Stimulated activated effector memory CD8-positive, alpha-beta T cell treated with anti-CD3 and anti-CD28 coated beads, Interleukin-12 subunit alpha, Interleukin-12 subunit beta, amount 100 ng/mL, for 72 hours (primary cell): ENCODE data around the gene RHBDD1.
A peak's percentile ranks its signal among the peaks of the same experiment; 100 is the strongest.
"Not testable (repeated sequence)": the region's sequence is repeated elsewhere in the genome, so short reads cannot be mapped to it uniquely, and the experiment has no call there.

ENCODE experiments used
- ATAC-seq: fragments of 150-1000 bp; cut with Tn5 transposase; 2 replicates; pipeline ENCODE4 v1.10.0; 2021
- DNase-seq, 2 donors: peaks; one replicate each; pipeline ENCODE4 v3.0.0; 2021 to 2022; ENCODE audit warnings: low spot score in 2 of 2
- H3K27ac Mint-ChIP-seq: one replicate; pipeline ENCODE4 v1.8.0; 2022; ENCODE audit warnings: mild to moderate bottlenecking, mixed read lengths
- H3K36me3 Mint-ChIP-seq: one replicate; pipeline ENCODE4 v1.8.0; 2022; ENCODE audit warnings: mild to moderate bottlenecking, mixed read lengths
- H3K4me1 Mint-ChIP-seq: one replicate; pipeline ENCODE4 v1.8.0; 2022; ENCODE audit warnings: mixed read lengths
- H3K4me3 Mint-ChIP-seq: one replicate; pipeline ENCODE4 v1.8.0; 2022; ENCODE audit warnings: mild to moderate bottlenecking, mixed read lengths
- H3K9me3 Mint-ChIP-seq: one replicate; pipeline ENCODE4 v1.8.0; 2022; ENCODE audit warnings: mixed read lengths

RHBDD1 gene

DNA sequence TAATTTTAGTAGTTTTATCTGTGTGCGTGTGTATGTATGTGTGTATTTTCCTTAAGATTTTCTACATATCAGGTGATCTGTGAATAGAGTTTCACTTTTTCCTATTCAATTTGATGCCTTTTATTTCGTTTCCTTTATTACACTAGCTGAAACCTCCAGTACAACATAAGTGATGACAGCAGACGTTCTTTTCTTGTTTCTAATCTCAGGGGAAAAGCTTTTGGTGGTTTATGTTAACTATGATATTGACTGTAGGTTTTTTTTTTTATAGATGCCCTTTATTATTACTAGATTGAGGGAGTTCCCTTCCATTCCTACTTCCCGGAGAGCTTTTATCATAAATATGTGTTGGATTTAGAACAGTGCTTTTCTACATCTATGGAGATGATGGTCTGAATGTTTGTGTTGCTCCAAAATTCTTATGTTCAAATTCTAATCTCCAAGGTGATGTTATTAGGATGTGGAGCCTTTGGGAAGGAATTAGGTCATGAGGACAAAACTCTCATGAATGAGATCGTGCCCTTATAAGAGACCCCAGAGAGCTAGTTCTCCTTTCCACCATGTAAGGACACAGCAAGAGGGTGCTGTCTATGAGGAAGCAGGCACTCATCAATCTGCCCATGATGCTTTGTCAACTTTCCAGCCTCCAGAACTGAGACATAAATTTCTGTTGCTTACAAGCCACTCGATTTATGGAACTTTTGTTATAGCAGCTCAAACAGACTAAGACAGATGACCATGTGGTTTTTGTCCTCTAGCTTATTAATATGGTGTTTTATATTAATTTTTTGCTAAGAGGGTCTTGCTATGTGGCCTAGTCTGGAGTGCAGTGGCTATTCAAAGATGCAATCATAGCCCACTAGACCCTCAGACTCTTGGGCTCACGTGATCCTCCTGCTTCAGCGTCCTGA lies 5.9 kb upstream of the RHBDD1 start:
- H3K4me3 Mint-ChIP-seq: no peak overlapping the region
- peaks cover 12% of the 10 kb centered on the region for H3K36me3 Mint-ChIP-seq
- no peak overlapping the region for H3K27ac Mint-ChIP-seq
- no peaks in the 10 kb centered on the region for H3K4me1 Mint-ChIP-seq
- DNase-seq (no peak), ATAC-seq (no peak)
- H3K9me3 Mint-ChIP-seq: no peaks in the 10 kb centered on the region

GRCh38 chr2:226831266-226831665 lies 4.6 kb upstream of the RHBDD1 start:
- no peaks in the 10 kb centered on the region for H3K9me3 Mint-ChIP-seq
- no peak for ATAC-seq
- no peak overlapping the region for H3K27ac Mint-ChIP-seq
- H3K4me3 Mint-ChIP-seq: no peak overlapping the region
- no peaks in the 10 kb centered on the region for H3K4me1 Mint-ChIP-seq
- H3K36me3 Mint-ChIP-seq: peaks cover 25% of the 10 kb centered on the region
- DNase-seq: no peak

DNA sequence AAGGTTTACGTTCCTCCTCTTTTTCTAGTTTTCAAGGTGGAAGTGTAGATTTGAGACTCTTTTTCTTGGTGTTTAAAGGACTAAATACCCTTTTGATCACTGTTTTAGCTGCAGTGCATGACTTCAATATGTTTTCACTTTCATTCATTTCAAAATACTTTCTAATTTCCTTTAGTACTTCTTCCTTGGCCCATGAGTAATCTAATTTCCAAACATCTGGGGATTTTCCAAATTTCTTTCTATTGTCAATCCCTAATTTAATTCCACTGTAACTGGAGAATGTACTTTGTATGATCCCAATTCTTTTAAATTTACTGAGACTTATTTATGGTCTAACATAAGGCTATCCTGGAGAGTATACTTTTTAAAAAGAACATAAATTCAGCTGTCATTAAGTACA lies 3.8 kb upstream of the RHBDD1 start:
- H3K27ac Mint-ChIP-seq: no peak overlapping the region
- no peak overlapping the region for H3K4me3 Mint-ChIP-seq
- DNase-seq (no peak), ATAC-seq (no peak)
- H3K9me3 Mint-ChIP-seq: no peaks in the 10 kb centered on the region
- peaks cover 4% of the 10 kb centered on the region for H3K4me1 Mint-ChIP-seq
- H3K36me3 Mint-ChIP-seq: peaks cover 27% of the 10 kb centered on the region

DNA sequence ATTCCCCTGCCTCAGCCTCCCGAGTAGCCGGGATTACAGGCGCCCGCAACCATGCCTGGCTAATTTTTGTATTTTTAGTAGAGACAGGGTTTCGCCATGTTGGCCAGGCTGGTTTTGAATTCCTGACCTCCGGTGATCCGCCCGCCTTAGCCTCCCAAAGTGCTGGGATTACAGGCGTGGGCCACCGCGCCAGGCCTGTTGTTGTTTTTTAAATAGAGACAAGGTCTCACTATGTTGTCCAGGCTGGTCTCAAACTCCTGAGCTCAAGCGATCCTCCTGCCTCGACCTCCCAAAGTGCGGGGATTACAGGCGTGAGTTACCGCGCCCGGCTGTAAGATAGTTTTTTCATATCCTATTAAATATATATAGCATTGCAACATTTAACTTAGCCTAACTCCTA lies 974 bp upstream of the RHBDD1 start:
- H3K27ac Mint-ChIP-seq: not testable (repeated sequence)
- H3K4me1 Mint-ChIP-seq: peaks cover 20% of the 10 kb centered on the region

DNA sequence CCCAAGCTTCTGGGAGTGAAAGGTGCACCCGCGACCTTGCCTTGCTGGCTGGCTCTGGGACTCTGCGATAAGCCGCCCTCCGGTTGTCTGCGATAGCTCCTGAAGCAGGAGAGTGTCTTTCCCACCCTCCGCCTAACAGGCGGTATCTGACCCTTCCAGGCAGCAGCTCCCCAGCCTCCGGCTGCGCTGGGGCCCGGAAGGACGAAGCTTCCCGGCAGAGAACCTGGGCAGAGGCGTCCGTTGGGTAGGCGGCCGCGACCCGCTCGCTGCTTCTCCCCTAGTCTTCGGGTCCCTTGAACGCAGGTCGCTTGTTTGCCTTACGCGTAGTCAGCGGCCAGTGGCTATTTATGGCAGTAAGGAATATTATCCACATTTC lies 446 bp upstream of the RHBDD1 start:
- Mint-ChIP-seq H3K4me1 (peaks cover 26% of the 10 kb centered on the region), H3K9me3 (no peaks in the 10 kb centered on the region), H3K27ac (peak overlapping the region; percentile 97), H3K36me3 (peaks cover 41% of the 10 kb centered on the region), H3K4me3 (peak overlapping the region; percentile 88)
- DNase-seq (no peak), ATAC-seq (peak; percentile 39)

More for the DNA sequence above, 974 bp upstream of the RHBDD1 start:
- ATAC-seq, H3K9me3 Mint-ChIP-seq, DNase-seq: not testable (repeated sequence)
- H3K36me3 Mint-ChIP-seq: peaks cover 41% of the 10 kb centered on the region
- H3K4me3 Mint-ChIP-seq: peak overlapping the region; percentile 88

GRCh38 chr2:226836548-226836885 lies 663 bp downstream of the RHBDD1 start:
- DNase-seq (no peak), ATAC-seq (peak; percentile 33)
- Mint-ChIP-seq H3K36me3 (peaks cover 41% of the 10 kb centered on the region), H3K27ac (peak overlapping the region; percentile 97), H3K9me3 (no peaks in the 10 kb centered on the region), H3K4me3 (peak overlapping the region; percentile 88), H3K4me1 (peaks cover 31% of the 10 kb centered on the region)

GRCh38 chr2:226837334-226837733 lies 1.5 kb downstream of the RHBDD1 start:
- H3K27ac Mint-ChIP-seq: peak overlapping the region; percentile 97
- no peak for ATAC-seq
- no peak for DNase-seq
- no peaks in the 10 kb centered on the region for H3K9me3 Mint-ChIP-seq
- peak overlapping the region; percentile 88 for H3K4me3 Mint-ChIP-seq
- peaks cover 39% of the 10 kb centered on the region for H3K4me1 Mint-ChIP-seq
- H3K36me3 Mint-ChIP-seq: peaks cover 41% of the 10 kb centered on the region

- peaks cover 41% of the 10 kb centered on the region for H3K36me3 Mint-ChIP-seq
- DNase-seq (no peak), ATAC-seq (no peak)
- peaks cover 40% of the 10 kb centered on the region for H3K4me1 Mint-ChIP-seq
- peak overlapping the region; percentile 97 for H3K27ac Mint-ChIP-seq
- H3K9me3 Mint-ChIP-seq: no peaks in the 10 kb centered on the region
- H3K4me3 Mint-ChIP-seq: peak overlapping the region; percentile 88
Measured at GRCh38 chr2:226837787-226838603, 2.1 kb downstream of the RHBDD1 start.

DNA sequence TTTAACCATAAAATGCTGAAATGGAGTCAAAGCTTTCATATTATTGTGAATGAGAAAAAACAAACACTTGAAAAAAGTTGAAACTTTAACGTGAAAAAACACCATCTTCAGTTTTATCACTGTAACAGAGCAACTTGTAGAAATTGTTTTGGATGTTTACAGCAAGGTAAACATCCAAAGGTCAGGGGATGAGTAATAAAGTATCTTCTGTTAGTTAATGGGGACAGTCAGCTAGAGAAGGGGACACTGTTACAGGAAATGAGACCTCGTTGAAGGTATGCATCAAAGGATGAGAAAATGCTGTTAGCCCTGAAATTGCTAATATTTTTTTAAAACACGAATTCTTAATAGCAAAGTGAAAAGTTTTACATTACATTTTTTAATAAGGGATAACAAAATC lies 2.9 kb downstream of the RHBDD1 start:
- Mint-ChIP-seq H3K4me1 (peaks cover 40% of the 10 kb centered on the region), H3K9me3 (no peaks in the 10 kb centered on the region), H3K36me3 (peaks cover 37% of the 10 kb centered on the region), H3K4me3 (peak overlapping the region; percentile 88), H3K27ac (peak overlapping the region; percentile 97)
- no peak for ATAC-seq
- DNase-seq: no peak

DNA sequence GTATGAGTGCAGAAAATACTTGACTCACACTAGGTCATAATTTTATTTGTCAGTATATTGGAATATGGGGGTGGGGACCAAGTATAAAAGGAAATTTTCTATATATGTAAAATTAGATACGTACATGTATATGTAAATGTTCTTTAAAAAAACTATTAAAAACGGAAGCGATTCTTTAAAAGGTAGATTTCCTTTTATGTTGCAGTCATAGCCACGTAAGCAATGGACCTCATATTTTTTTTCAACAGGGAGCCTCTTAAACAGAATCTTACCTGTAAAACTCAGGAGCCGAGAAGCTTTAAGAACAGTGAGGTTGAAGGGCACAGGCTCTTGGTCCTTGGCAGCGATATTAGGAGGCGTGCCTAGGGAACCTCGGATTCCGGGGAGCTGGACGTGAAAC lies 3.3 kb downstream of the RHBDD1 start:
- H3K9me3 Mint-ChIP-seq: no peaks in the 10 kb centered on the region
- peaks cover 40% of the 10 kb centered on the region for H3K4me1 Mint-ChIP-seq
- peaks cover 33% of the 10 kb centered on the region for H3K36me3 Mint-ChIP-seq
- H3K4me3 Mint-ChIP-seq: peak overlapping the region; percentile 88
- no peak for DNase-seq
- peak overlapping the region; percentile 97 for H3K27ac Mint-ChIP-seq
- ATAC-seq: no peak

GRCh38 chr2:226839951-226840350 lies 4.1 kb downstream of the RHBDD1 start:
- peaks cover 40% of the 10 kb centered on the region for H3K4me1 Mint-ChIP-seq
- H3K9me3 Mint-ChIP-seq: no peaks in the 10 kb centered on the region
- no peak for ATAC-seq
- peaks cover 29% of the 10 kb centered on the region for H3K36me3 Mint-ChIP-seq
- peak overlapping the region; percentile 88 for H3K4me3 Mint-ChIP-seq
- H3K27ac Mint-ChIP-seq: no peak overlapping the region
- DNase-seq: no peak

DNA sequence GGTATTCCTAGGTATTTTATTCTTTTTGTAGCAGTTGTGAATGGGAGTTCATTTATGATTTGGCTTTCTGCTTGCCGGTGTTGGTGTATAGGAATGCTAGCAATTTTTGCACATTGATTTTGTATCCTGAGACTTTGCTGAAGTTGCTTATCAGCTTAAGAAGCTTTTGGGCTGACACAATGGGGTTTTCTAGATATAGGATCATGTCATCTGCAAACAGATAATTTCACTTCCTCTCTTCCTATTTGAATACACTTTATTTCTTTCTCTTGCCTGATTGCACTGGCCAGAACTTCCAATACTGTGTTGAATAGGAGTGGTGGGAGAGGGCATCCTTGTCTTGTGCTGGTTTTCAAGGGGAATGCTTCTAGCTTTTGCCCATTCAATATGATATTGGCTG lies 7.1 kb downstream of the RHBDD1 start:
- not testable (repeated sequence) for H3K36me3 Mint-ChIP-seq, ATAC-seq, H3K9me3 Mint-ChIP-seq, DNase-seq, H3K27ac Mint-ChIP-seq, H3K4me3 Mint-ChIP-seq
- H3K4me1 Mint-ChIP-seq: peaks cover 26% of the 10 kb centered on the region

GRCh38 chr2:226845386-226846116 lies 9.7 kb downstream of the RHBDD1 start:
- H3K27ac Mint-ChIP-seq: no peak overlapping the region
- H3K4me1 Mint-ChIP-seq: peaks cover 18% of the 10 kb centered on the region
- no peak for DNase-seq

DNA sequence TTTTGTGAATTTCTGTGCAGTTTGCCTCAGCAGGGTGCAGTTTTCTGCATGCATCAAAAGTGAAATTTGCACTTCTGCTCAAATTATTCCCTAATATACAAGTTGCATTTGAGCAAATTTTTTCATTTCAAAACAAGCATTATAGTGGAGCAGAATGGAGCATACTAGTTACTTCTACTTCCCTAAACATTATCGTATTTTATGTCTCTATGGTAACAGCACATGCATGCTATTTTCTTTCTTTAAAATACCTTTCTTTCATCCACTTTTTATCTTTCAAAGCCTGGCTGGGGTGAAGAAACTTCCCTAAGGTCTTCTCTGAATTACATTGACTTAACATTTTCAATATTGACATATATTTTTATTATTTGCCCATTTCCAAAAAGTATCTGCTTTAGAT lies 11.2 kb downstream of the RHBDD1 start:
- ATAC-seq (no peak), DNase-seq (no peak)
- no peak overlapping the region for H3K27ac Mint-ChIP-seq
- no peak overlapping the region for H3K4me3 Mint-ChIP-seq
- peaks cover 15% of the 10 kb centered on the region for H3K4me1 Mint-ChIP-seq
- no peaks in the 10 kb centered on the region for H3K9me3 Mint-ChIP-seq
- H3K36me3 Mint-ChIP-seq: no peaks in the 10 kb centered on the region

More at GRCh38 chr2:226845386-226846116, 9.7 kb downstream of the RHBDD1 start:
- ATAC-seq: no peak
- Mint-ChIP-seq H3K9me3 (no peaks in the 10 kb centered on the region), H3K36me3 (no peaks in the 10 kb centered on the region), H3K4me3 (no peak overlapping the region)

DNA sequence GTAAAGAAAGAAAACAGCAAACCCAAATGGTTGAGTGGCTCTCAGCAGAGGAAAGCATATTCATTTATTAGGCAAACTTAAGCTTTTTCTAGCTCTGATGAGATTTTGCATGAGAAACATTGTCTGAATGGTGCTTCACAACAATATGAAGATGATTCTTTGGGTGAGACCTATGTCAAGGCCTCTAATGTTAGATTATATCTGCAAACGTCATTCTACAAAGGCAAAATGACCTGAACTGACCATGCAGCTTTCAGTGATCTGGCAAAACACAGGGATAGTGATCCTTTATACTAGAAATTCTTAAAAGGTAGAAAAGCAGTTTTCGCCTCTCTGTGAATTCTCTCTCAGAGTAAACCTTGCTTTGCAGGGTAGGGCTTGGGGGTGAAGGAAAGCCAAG lies 11.7 kb downstream of the RHBDD1 start:
- ATAC-seq (no peak), DNase-seq (no peak)
- no peak overlapping the region for H3K27ac Mint-ChIP-seq
- no peaks in the 10 kb centered on the region for H3K36me3 Mint-ChIP-seq
- peaks cover 11% of the 10 kb centered on the region for H3K4me1 Mint-ChIP-seq
- no peaks in the 10 kb centered on the region for H3K9me3 Mint-ChIP-seq
- H3K4me3 Mint-ChIP-seq: no peak overlapping the region
